NCI-H2196 (cell line): Measurements from ENCODE around the gene TWNK.
"Not testable (repeated sequence)": the region's sequence is repeated elsewhere in the genome, so short reads cannot be mapped to it uniquely, and the experiment has no call there.

ENCODE experiments used
- DNase-seq: peaks from one replicate; lab custom pipeline; 2025; ENCODE audit not compliant: unreplicated experiment; lab: John Stamatoyannopoulos, UW

TWNK gene

GRCh38 chr10:100972904-100973535 lies 14.3 kb upstream of the TWNK start:
- DNase-seq = no peak

- DNase-seq = not testable (repeated sequence)
Observed at GRCh38 chr10:100975397-100975796, 11.9 kb upstream of the TWNK start.

- DNase-seq = no peak
Observed at GRCh38 chr10:100976906-100977305, 10.4 kb upstream of the TWNK start.

DNA sequence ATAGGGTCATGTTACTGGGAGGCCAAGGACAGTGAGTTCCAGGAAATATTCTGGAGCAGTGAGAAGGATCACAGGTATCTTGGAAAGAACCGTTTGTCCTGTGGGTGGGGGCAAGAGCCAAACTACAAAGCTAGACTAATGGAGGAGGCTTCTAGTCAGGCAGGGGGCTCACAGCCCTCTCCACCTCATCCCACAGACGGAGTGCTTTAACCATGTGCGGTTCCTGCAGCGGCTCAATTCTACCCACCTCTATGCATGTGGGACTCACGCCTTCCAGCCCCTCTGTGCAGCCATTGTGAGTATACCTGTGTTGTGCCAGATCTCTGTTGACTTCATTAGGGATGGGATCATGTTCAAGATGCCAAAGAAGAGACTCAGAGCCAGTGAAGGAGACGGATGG lies 9.9 kb upstream of the TWNK start:
- no peak for DNase-seq

DNA sequence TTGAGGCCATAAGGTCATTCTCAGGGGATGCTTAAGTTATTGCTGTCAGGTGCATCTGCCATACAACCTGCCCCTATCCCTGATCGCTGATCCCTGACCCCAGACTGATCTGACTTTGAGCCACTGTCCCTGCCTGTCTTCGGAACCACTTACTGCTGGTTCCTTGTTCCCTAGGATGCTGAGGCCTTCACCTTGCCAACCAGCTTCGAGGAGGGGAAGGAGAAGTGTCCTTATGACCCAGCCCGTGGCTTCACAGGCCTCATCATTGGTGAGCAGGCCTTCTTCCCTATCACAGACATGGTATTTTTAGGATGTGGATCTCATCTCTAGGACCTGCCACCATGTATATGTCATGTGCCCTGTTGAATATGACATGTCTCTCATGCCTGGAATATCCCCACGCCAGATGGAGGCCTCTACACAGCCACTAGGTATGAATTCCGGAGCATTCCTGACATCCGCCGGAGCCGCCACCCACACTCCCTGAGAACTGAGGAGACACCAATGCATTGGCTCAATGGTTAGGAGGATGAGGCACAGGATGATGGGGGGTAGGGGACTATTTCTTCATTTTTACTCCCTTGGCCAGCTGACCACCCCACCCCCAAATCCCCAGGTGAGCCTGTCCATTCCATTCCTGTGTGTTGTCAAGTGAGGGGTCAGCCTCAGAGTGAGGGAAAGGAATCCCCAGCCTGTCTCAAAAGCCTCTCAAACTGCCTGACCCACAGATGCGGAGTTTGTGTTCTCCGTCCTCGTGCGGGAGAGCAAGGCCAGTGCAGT lies 9.0 kb upstream of the TWNK start:
- DNase-seq = no peak

DNA sequence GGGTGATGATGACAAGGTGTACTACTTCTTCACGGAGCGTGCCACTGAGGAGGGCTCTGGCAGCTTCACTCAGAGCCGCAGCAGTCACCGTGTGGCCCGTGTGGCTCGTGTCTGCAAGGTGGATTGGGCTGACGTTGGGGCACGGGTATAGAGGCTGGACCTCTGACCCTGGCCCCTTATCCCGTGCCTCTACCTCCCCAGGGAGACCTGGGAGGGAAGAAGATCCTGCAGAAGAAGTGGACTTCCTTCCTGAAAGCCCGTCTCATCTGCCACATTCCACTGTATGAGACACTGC lies 8.5 kb upstream of the TWNK start:
- DNase-seq = no peak

DNA sequence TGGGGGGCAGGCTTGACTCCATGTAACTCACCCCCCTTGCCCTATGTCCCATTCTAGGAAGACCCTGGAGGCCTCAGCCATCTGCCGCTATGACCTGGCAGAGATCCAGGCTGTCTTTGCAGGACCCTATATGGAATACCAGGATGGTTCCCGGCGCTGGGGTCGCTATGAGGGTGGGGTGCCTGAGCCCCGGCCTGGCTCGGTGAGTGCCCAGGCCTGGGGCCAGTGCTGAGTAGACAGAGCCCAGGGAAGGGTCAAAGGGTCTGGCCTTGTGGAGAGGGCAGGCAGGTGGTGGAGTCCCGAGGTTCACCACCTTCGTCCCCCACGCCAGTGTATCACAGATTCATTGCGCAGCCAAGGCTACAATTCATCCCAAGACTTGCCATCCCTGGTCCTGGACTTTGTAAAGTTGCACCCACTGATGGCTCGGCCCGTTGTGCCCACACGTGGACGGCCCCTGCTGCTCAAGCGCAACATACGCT lies 7.5 kb upstream of the TWNK start:
- no peak for DNase-seq

- no peak for DNase-seq
Observed at GRCh38 chr10:100980311-100980710, 7.0 kb upstream of the TWNK start.

DNA sequence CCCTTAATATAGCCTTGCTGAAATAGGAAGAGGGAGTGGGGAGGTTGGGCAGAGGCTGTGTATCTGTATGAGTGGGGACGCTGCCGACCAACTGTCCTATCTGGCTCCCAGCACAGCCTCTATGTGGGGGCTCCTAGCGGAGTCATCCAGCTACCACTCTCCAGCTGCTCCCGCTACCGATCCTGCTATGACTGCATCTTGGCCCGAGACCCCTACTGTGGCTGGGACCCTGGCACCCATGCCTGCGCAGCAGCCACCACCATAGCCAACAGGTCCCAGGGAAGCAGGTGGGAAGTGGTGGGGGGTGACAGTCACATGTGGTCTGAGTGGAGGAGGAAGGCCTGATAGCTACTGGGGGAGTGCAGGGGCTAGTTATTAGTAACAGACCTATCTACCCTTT lies 6.6 kb upstream of the TWNK start:
- DNase-seq = no peak

GRCh38 chr10:100981178-100981772 lies 6.1 kb upstream of the TWNK start:
- DNase-seq = no peak

DNA sequence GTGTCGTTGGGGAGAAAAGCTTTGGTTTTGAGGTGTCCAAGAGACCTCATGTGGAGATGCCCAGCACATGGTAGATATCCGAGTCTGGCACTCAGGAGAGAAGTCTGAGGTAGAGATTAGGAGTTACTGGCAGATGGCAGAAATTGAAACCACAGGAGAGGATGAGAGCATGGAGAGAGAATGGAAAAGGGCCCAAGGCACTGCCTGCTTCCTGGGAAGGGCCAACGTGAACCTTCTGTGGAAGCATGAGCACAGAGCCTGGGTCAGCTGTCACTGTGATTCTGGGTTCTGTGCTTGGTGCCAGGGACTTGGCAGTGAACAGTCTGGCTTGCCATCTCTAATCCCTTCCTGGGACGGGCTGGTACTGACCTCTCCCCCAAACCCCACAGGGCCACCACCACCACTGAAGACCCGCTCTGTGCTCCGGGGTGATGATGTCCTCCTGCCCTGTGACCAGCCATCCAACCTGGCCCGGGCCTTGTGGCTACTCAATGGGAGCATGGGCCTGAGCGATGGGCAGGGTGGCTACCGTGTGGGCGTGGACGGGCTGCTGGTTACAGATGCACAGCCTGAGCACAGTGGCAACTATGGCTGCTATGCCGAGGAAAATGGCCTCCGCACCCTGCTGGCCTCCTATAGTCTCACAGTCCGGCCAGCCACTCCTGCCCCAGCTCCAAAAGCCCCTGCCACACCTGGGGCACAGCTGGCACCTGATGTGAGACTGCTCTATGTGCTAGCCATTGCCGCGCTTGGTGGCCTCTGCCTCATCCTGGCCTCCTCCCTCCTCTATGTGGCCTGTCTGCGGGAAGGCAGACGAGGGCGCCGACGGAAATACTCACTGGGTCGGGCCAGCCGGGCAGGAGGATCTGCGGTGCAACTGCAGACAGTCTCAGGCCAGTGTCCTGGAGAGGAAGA lies 4.2 kb upstream of the TWNK start:
- DNase-seq = no peak

- DNase-seq = no peak
Observed at GRCh38 chr10:100983868-100984671, 3.3 kb upstream of the TWNK start.

DNA sequence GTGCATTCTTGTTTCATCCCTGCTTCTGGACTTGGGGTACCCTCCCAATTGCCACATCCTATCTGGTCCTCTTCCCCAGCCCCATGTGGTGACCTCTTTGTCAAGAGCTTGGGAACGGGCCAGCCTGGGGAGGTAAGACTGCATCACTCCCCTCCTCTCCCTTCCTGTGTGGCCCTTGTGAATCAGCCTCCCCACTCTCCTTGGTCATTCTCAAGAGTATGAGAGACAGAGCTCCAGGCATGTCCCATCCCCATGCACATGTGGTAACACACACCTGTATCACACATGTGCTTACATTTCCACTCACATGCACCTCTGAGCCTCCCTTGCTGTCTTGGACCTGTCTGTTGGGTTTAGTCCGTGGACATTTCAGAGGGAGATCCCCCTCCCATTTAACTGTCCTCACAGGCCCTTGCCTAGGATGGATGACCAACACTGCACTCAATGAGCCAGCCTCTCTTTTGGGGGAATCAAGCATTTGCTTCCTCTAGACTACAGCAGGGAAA lies 2.6 kb upstream of the TWNK start:
- DNase-seq = no peak

- DNase-seq = no peak
Observed at GRCh38 chr10:100985336-100985735, 2.0 kb upstream of the TWNK start.

DNA sequence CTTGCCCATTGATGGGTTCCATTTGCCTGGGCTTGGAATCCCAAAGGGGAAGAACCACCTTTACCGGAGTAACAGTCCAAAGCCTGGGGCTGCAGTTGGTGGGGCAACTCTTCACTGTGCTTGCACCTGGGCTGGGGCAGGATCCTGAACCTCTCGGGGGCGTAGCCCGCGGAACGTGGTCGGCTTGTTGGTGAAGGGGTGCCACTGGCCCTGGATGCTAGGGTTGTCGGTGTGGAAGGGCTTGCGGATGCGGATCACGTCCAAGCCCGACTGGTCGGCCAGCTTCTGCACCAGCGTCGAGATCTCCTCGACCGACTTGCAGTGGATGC lies 756 bp upstream of the TWNK start:
- no peak for DNase-seq

GRCh38 chr10:100987685-100988049 lies 324 bp downstream of the TWNK start:
- no peak for DNase-seq

GRCh38 chr10:100988166-100988565 lies 823 bp downstream of the TWNK start:
- DNase-seq = no peak

DNA sequence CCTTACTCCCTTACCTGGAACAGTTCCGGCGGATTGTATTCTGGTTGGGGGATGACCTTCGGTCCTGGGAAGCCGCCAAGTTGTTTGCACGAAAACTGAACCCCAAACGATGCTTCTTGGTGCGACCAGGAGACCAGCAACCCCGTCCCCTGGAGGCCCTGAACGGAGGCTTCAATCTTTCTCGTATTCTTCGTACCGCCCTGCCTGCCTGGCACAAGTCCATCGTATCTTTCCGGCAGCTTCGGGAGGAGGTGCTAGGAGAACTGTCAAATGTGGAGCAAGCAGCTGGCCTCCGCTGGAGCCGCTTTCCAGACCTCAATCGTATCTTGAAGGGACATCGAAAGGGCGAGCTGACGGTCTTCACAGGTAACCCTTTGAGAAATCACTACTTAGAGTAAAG lies 1.7 kb downstream of the TWNK start:
- DNase-seq = no peak

DNA sequence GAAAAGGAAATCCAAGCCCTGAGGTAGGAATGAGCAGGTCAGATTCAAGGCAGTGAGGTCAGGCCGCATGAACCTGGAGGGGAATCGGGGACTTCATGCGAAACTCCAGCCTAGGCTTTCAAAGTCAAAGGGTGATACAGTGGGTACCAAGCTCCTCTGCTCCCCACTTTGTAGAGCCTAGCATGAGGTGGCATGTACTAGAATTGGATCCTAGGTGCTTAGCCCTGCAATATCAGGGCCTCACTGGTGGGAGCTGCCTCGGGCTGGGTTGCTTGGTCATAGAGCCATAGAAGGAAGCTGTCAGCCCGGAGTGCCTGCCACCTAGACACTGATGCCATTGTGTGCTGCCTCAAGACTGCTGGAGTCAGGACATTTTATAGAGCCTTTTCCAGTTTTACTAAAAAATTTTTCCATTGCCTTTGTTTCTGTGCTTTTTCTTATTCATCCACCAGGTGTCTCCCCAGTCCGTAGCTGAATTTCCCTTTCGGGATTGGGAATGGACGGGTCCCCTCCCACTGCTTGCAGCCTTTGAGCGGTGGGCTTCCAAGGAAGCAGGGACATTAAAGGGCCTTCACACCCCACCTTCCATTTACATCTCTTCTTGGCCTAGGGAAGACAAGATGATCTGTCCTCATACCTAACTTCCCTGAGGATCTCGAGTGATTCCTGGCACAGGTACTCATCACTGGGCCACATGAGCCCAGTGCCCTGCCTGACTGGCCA lies 6.8 kb downstream of the TWNK start:
- peak; percentile 12 for DNase-seq

- no peak for DNase-seq
Observed at GRCh38 chr10:100995181-100995580, 7.8 kb downstream of the TWNK start.
